ENCODE results near the gene TBX1. TPM values are rescaled to one million over a fixed set of nuclear protein-coding genes. Genes with fewer than 3 reads are reported as not detected.

Gene TBX1
- total and polyA plus RNA-seq, 2 of the 8 experiments (the other 6 are each of a cell fraction or from before 2014, with no cell fraction given): 0.28 TPM; not detected in 1

DNA sequence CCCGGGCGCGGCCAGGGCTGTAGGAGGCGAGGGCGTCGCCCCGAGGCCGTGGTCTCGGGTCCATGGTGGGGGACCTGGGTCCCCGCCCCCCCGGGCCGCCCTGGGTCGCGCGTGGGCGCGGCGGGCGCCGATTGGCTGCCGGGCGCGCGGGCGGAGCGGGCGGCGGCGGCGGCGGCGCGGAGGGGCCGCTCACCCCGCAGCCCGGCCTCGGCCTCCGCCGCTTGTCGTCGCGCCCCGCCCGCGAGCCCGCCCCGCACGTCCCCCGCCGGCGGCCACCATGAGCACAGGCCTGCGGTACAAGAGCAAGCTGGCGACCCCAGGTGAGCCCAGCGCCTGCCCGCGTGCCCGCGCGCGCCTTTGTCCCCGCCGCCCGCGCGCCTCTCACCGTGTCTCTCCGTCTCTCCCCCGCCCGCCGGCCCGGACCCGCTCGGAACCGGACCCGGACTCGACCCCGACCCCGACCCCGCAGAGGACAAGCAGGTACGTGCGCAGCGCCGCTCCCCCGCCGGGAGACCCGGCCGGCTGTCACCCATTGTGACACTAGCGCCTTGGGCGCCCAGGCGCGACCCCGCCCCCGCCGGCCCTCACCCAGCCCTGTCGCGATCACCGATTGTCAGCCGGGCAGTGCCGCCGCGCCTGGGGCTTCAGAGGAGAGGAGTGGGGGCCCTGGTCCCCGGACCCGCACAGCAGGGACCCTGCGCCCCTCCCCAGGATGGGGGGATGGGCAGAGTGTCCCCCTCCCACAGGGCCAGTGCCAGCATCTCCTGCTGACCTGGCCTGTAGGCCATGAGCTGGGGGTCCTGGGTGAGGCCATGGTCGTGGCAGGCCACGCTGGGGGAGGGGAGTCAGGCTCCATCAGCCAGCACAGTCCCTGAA lies 46.0 kb upstream of the TBX1 start, which contains the start of gene SEPTIN5:
TSS of gene SEPTIN5 (plus strand) at position 192 of the 876 bp plus-strand sequence. CDS start at position 278, 86 bp downstream.
- DNase-seq (ENCODE audit: low read depth in 1 of 2, low spot score in 2 of 2) (peak in 1 of 2 experiments; percentile 60), FAIRE-seq (no peak)
- H4K5ac ChIP-seq (ENCODE audit: insufficient read length, low read depth, low read length): peak within 1 kb of the TSS; percentile 26
- no peak within 1 kb of the TSS; the same call in 1 of the 2 replicates for H2AK5ac ChIP-seq (ENCODE audit: low read depth, low read length)
- no peak within 1 kb of the TSS for H3K9ac ChIP-seq (replicated peaks in 1 of 4; ENCODE audit: extremely low read depth in 1 of 4, low read depth in 3 of 4, low read length in 3 of 4)
- H3K79me2 ChIP-seq (ENCODE audit: control insufficient read depth in 1 of 2, insufficient read depth in 2 of 2, low read length in 2 of 2): no peaks in the 10 kb centered on the region
- H3K9me3 ChIP-seq (ENCODE audit: insufficient read depth in 2 of 2, low read depth in 1 of 2, low read length in 1 of 2): no peaks in the 10 kb centered on the region; a peak in 1 of 4 replicates
- peak within 1 kb of the TSS; percentile 29 to 66 (median 35) for H3K4me3 ChIP-seq (ENCODE audit: extremely low read depth in 1 of 4, insufficient read depth in 2 of 4, low read depth in 3 of 4, low read length in 4 of 4)
- peak within 1 kb of the TSS; percentile 47 to 77; a peak in 3 of 4 replicates for H3K4me2 ChIP-seq (ENCODE audit: insufficient read depth in 1 of 2, low read depth in 2 of 2, low read length in 2 of 2)
- ChIA-PET POLR2A (ENCODE audit: partially characterized antibody) (interaction anchor here (1.0 kb wide), 1 partner anchor 51 kb away, joined by 3 read pairs; no protein-coding TSS in a partner anchor), CTCF (ENCODE audit: partially characterized antibody) (interaction anchor here (0.6 to 3.8 kb wide), 7 partner anchors 10 to 196 kb away, joined by 3 to 30 read pairs (median 5); no protein-coding TSS in a partner anchor)
- peaks cover 12% of the 10 kb centered on the region; the same call in 1 of the 2 replicates for H3K23me2 ChIP-seq (ENCODE audit: low read depth, low read length)
- H4K8ac ChIP-seq (ENCODE audit: extremely low read depth, insufficient read depth, low read length): peak within 1 kb of the TSS; percentile 37; the same call in 1 of the 2 replicates
- H4K20me1 ChIP-seq (replicated peaks in 1 of 2; ENCODE audit: control insufficient read depth in 1 of 2, insufficient read depth in 2 of 2, low read length in 2 of 2): peaks cover 0 to 6% of the 10 kb centered on the region in 2 experiments
- no peaks in the 10 kb centered on the region; the same call in 1 of the 2 replicates for H3K79me1 ChIP-seq (ENCODE audit: low read depth, low read length)
- H4K91ac ChIP-seq (replicated peaks; ENCODE audit: insufficient read length, low read length): peak within 1 kb of the TSS; percentile 73
- H2BK120ac ChIP-seq (replicated peaks; ENCODE audit: low read depth, low read length): peak within 1 kb of the TSS; percentile 59
- H3K18ac ChIP-seq (ENCODE audit: extremely low read depth, low read length): peak within 1 kb of the TSS; percentile 60; the same call in 1 of the 2 replicates
- H3K27ac ChIP-seq (ENCODE audit: low read depth, low read length): no peak within 1 kb of the TSS
- peak within 1 kb of the TSS; percentile 83 for H3K4ac ChIP-seq (replicated peaks; ENCODE audit: insufficient read length, low read depth, low read length)
- no peak within 1 kb of the TSS for H2AFZ ChIP-seq (ENCODE audit: low read length)
- peak within 1 kb of the TSS; percentile 61; the same call in 1 of the 2 replicates for H2BK20ac ChIP-seq (ENCODE audit: low read length)
- H3K23ac ChIP-seq (ENCODE audit: insufficient read length): no peak within 1 kb of the TSS
- H3K36me3 ChIP-seq (ENCODE audit: control insufficient read depth in 2 of 4, insufficient read depth in 4 of 4, low read length in 3 of 4): no peaks in the 10 kb centered on the region; a peak in 1 of 8 replicates
- H3K27me3 ChIP-seq (replicated peaks in 1 of 4; ENCODE audit: control insufficient read depth in 3 of 4, extremely low read depth in 1 of 4, insufficient read depth in 3 of 4, low read length in 3 of 4): peaks cover 15 to 63% (median 48%) of the 10 kb centered on the region in 4 experiments
- peak within 1 kb of the TSS; percentile 94; the same call in 1 of the 2 replicates for H2BK15ac ChIP-seq (ENCODE audit: low read length)
- H2BK12ac ChIP-seq (ENCODE audit: low read depth, low read length): peak within 1 kb of the TSS; percentile 99; the same call in 1 of the 2 replicates
- no peak within 1 kb of the TSS for H3K14ac ChIP-seq (ENCODE audit: insufficient read length)
- H2BK5ac ChIP-seq (ENCODE audit: low read depth, low read length): peak within 1 kb of the TSS; percentile 60; the same call in 1 of the 2 replicates
- H3K56ac ChIP-seq (replicated peaks; ENCODE audit: insufficient read length, low read depth, low read length): peak within 1 kb of the TSS; percentile 64
- peaks cover 0 to 17% (median 9%) of the 10 kb centered on the region in 4 experiments; a peak in 5 of 7 replicates for H3K4me1 ChIP-seq (replicated peaks in 1 of 4; ENCODE audit: control insufficient read depth in 3 of 4, insufficient read depth in 4 of 4, low read length in 3 of 4)
- 12% methylated on average over 24 of the region's 106 CpGs; no CpG with 5 or more reads in 1 of the 2 experiments for WGBS, 2 experiments (ENCODE audit: extremely low coverage in 1 of 2, insufficient coverage in 1 of 2, insufficient read length in 1 of 2, insufficient replicate concordance in 2 of 2, low coverage in 1 of 2, low lambda C conversion rate in 2 of 2, missing lambda C conversion rate in 1 of 2)
- no peak for TF ChIP-seq CHD2 (IDR thresholded peaks at IDR 0.05; ENCODE audit: low read length)
- no peak for TF ChIP-seq TAF7 (optimal IDR thresholded peaks at IDR 0.05; ENCODE audit: borderline replicate concordance, low read depth, low read length)
- TF ChIP-seq BACH1 (IDR thresholded peaks at IDR 0.05; ENCODE audit: low read length): peak; percentile 73; the same call in 1 of the 2 replicates
- TF ChIP-seq YY1 (IDR thresholded peaks at IDR 0.05; ENCODE audit: low read depth, low read length): no peak
- TF ChIP-seq SIX5 (IDR thresholded peaks at IDR 0.05; ENCODE audit: low read depth, low read length): no peak
- TF ChIP-seq FOSL1 (IDR thresholded peaks at IDR 0.05; ENCODE audit: insufficient read depth, low read depth, low read length): no peak
- TF ChIP-seq, protein P1, sequence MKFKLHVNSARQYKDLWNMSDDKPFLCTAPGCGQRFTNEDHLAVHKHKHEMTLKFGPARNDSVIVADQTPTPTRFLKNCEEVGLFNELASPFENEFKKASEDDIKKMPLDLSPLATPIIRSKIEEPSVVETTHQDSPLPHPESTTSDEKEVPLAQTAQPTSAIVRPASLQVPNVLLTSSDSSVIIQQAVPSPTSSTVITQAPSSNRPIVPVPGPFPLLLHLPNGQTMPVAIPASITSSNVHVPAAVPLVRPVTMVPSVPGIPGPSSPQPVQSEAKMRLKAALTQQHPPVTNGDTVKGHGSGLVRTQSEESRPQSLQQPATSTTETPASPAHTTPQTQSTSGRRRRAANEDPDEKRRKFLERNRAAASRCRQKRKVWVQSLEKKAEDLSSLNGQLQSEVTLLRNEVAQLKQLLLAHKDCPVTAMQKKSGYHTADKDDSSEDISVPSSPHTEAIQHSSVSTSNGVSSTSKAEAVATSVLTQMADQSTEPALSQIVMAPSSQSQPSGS (IDR thresholded peaks at IDR 0.05; ENCODE audit: low read length): no peak
- TF ChIP-seq SIN3A (conservative IDR thresholded peaks at IDR 0.05 in 1 of 2, IDR thresholded peaks at IDR 0.05 in 1 of 2; ENCODE audit: low read depth in 1 of 2, low read length in 2 of 2): no peak
